Stimulated activated CD4-positive, alpha-beta T cell treated with anti-CD3 and anti-CD28 coated beads, Interleukin-4, amount 100 ng/mL, for 4 hours (primary cell): ENCODE measurements around the gene DUSP9.
"Not testable (repeated sequence)": the region's sequence is repeated elsewhere in the genome, so short reads cannot be mapped to it uniquely, and the experiment has no call there.

Experiments
- DNase-seq, 2 experiments: peaks; one replicate each; pipeline ENCODE4 v3.0.0-alpha.2; 2020

DUSP9 gene

DNA sequence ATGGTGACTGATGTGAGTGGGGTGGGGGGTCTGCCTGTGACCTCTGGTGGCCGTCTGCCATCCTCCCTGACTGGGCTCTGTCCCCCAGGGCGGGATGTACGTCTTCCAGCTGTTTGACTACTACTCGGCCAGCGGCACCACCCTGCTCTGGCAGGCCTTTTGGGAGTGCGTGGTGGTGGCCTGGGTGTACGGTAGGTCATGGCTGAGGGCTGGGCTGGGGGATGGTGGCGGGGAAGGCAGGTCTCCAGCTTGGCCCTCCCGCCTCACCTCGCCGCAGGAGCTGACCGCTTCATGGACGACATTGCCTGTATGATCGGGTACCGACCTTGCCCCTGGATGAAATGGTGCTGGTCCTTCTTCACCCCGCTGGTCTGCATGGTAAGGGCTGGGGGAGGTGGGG is 47.3 kb downstream of the DUSP9 start:
- not testable (repeated sequence) for DNase-seq

GRCh38 chrX:153694687-153695270 is 47.8 kb downstream of the DUSP9 start:
- DNase-seq = no peak

- no peak for DNase-seq
Measured at GRCh38 chrX:153696100-153696499, 49.1 kb downstream of the DUSP9 start.

DNA sequence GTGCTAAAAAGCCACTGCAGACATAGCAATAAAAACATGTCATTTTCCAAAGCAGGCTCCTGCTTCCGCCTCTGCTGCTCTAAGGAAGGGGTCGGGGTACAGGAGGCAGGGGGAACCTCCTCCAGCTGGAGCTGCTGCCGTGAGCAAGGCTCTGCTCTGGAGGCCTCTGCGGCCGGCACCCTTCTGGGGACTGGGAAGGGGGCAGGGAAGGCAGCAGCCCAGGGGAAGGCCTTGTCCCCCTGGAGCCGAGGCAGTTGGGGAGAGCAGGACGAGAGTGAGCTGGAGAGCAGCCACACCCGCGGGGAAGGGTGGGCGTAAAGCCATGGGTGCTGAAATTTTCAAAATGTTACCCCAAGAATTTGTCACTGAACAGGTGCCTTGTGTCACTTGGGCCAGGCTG is 49.5 kb downstream of the DUSP9 start:
- not testable (repeated sequence) for DNase-seq

DNA sequence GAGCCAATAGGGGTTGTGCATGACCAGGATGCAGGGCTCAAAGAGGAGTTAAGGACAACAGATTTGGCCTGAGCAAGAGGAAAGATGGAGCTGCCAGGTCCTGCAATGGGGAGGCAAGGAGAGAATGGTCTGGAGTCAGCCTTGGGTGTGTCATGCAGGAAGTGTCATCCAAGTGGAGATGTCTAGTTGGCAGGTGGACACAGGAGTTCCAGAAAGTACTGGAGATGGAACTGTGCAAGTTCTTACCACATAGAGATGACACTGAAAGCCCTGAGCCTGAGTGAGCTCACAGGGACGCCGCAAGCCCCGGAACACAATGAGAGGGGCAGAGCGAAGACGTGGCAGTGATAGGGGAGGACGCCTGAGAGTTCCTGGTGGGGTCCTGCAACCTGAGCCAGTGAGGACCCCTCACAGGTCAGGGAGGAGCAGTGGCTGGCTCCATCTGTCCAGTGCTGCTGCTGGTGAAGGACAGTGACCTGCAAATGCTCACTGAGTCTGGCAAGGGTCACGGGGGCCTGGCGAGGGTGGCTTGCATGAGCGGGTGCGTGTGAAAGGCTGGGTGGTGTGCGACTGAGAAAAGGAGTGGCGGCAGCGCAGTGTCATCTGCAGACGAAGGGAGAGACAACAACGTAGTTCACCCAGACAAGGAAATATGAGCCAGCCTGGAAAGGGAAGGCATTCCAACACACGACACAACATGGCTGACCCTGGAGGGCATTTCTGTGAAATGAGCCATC is 50.2 kb downstream of the DUSP9 start:
- not testable (repeated sequence) for DNase-seq

DNA sequence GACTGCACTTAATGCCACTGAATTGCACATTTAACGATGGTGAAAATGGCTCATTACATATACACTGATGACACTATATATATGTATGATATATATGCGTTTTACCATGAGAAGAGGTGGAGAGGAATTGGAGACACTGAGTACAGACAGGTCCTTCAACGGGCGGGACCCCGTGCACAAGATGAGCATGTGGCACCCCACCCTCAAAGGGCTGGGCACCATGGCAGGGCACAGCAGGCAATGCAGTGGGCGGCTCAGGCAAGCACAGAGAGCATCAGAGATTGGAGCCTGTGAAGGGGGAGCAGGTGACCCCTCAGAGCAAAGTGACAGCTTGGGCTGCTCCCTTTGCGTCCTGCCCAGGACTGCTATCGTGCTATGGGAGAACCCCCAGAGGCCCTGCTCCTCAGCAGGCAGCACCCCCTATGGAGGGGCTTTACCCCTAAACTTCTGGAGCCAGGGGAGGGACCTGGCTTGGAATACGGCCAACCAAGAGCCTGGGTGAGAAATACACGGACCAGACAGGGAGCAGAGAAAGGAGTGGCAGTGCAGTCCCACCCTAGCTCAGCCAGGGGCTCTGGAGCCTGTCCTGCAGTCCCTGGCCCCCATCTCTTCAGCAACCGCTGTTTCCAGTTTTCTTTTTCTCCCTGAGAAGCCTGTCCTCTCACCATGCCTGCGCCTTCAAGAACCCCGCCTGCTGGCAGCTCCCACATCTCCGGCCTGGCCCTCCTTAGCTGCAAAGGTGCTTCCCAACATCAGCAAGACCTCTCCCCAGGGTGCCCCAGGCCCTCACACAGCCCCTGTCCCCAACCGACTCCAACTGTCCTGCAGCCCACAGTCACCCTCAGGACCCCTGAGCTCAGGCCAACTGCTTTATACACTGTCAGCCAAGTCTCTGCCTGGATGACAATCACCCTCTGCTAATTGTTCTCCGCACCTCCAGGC is 51.2 kb downstream of the DUSP9 start:
- DNase-seq = no peak

- not testable (repeated sequence) for DNase-seq
Measured at GRCh38 chrX:153699210-153699783, 52.3 kb downstream of the DUSP9 start.

GRCh38 chrX:153699784-153700371 is 52.9 kb downstream of the DUSP9 start:
- DNase-seq = not testable (repeated sequence)

GRCh38 chrX:153700376-153700945 is 53.5 kb downstream of the DUSP9 start:
- no peak for DNase-seq
